Smooth muscle cell (in vitro differentiated cells): ENCODE results near the gene ENTPD6. TPM values are rescaled to one million over a fixed set of nuclear protein-coding genes. Genes with fewer than 3 reads are reported as not detected.

Experiments
- DNase-seq: peaks from one replicate; lab custom pipeline; 2025; ENCODE audit not compliant: unreplicated experiment; lab: John Stamatoyannopoulos, UW
- H2AFZ ChIP-seq: fragments of 200-600 bp; sonication (generic); 2 replicates; pipeline ENCODE4 v1.6.0; 2016; ENCODE audit warnings: antibody characterized with exemption, low read depth, mild to moderate bottlenecking
- H3F3A ChIP-seq: fragments of 200-600 bp; sonication (generic); 2 replicates; pipeline ENCODE4 v1.6.0; 2017; ENCODE audit warnings: antibody characterized with exemption, low read depth
- H3K27ac ChIP-seq: fragments of 200-600 bp; sonication (generic); 2 replicates; pipeline ENCODE4 v1.5.1; 2016; ENCODE audit warnings: low read depth, mild to moderate bottlenecking
- H3K27me3 ChIP-seq: fragments of 200-600 bp; sonication (generic); 2 replicates; pipeline ENCODE4 v1.6.1; 2016; ENCODE audit warnings: low read depth, mild to moderate bottlenecking
- H3K36me3 ChIP-seq: fragments of 200-600 bp; sonication (generic); 2 replicates; pipeline ENCODE4 v1.5.1; 2016; ENCODE audit warnings: low read depth
- H3K4me1 ChIP-seq: fragments of 200-600 bp; sonication (generic); 2 replicates; pipeline ENCODE4 v1.5.1; 2016; ENCODE audit warnings: low read depth
- H3K4me2 ChIP-seq: fragments of 200-600 bp; sonication (generic); 2 replicates; pipeline ENCODE4 v1.6.0; 2016; ENCODE audit warnings: mild to moderate bottlenecking
- H3K4me3 ChIP-seq: fragments of 200-600 bp; sonication (generic); 2 replicates; pipeline ENCODE4 v1.5.1; 2016; ENCODE audit warnings: mild to moderate bottlenecking
- H3K79me2 ChIP-seq: fragments of 200-600 bp; sonication (generic); 2 replicates; pipeline ENCODE4 v1.6.0; 2016; ENCODE audit warnings: low read depth, mild to moderate bottlenecking
- H3K9ac ChIP-seq: fragments of 200-600 bp; sonication (generic); 2 replicates; pipeline ENCODE4 v1.6.0; 2016; ENCODE audit warnings: low read depth
- H3K9me3 ChIP-seq: fragments of 200-600 bp; sonication (generic); replicated peaks from 2 replicates; pipeline ENCODE4 v1.5.1; 2016; ENCODE audit warnings: low read depth
- H4K20me1 ChIP-seq: fragments of 200-600 bp; sonication (generic); 2 replicates; pipeline ENCODE4 v1.6.0; 2016; ENCODE audit warnings: low read depth
- CTCF ChIP-seq: fragments of 200-600 bp; sonication (generic); IDR thresholded peaks from 2 replicates; pipeline ENCODE4 v1.5.1; 2017; ENCODE audit warnings: borderline replicate concordance, mild to moderate bottlenecking, antibody characterized with exemption; ENCODE audit not compliant: insufficient read depth, poor library complexity, severe bottlenecking
- WGBS: methylation state at CpG from one replicate; pipeline ENCODE4 v1.1.7; 2016; ENCODE audit warnings: low lambda C conversion rate; 5-methylcytosine and 5-hydroxymethylcytosine counted together
- polyA plus RNA-seq: library from polyadenylated mRNA; unstranded; fragments of >200 nt; fragmentation: Nextera tagmentation; extraction: Ambion mirVana; gene quantifications from 2 replicates; pipeline ENCODE4 v1.2.1, GENCODE V29; 2016
- total RNA-seq: library from RNA; depleted of rRNA; stranded (reverse); fragments of >200 nt; gene quantifications from 2 replicates; pipeline ENCODE4 v1.2.3, GENCODE V29; 2014

Gene ENTPD6
- total and polyA plus RNA-seq, 2 experiments from 2014 or later: 12.6 to 19.9 TPM

- peaks cover 44% of the 10 kb centered on the region for H4K20me1 ChIP-seq
- H3K36me3 ChIP-seq: no peaks in the 10 kb centered on the region
- H3F3A ChIP-seq: no peaks in the 10 kb centered on the region
- TF ChIP-seq CTCF: no peak
- no peaks in the 10 kb centered on the region for H3K27me3 ChIP-seq
- WGBS: under 1% methylated on average over 69 of the region's 113 CpGs
- peak; percentile 76 for DNase-seq
- H3K4me1 ChIP-seq: peaks cover 31% of the 10 kb centered on the region
- peak within 1 kb of the TSS; percentile 74 for H2AFZ ChIP-seq
- H3K9ac ChIP-seq: peak within 1 kb of the TSS; percentile 63
- H3K4me3 ChIP-seq: peak within 1 kb of the TSS; percentile 71
- peak within 1 kb of the TSS; percentile 35 for H3K27ac ChIP-seq
- no peaks in the 10 kb centered on the region for H3K9me3 ChIP-seq
- H3K4me2 ChIP-seq: peak within 1 kb of the TSS; percentile 93
- H3K79me2 ChIP-seq: peaks cover 42% of the 10 kb centered on the region
These were observed 52.7 kb downstream of the ENTPD6 start, which contains the start of gene PYGB for GRCh38 chr20:25247956-25248785. PYGB (plus strand) TSS chr20:25248085; CDS start chr20:25248179, 94 bp downstream.

- WGBS: 9% methylated on average over 6 of the region's 6 CpGs
These were observed 53.3 kb downstream of the ENTPD6 start for GRCh38 chr20:25248786-25249172.

GRCh38 chr20:25249198-25249931 is 53.9 kb downstream of the ENTPD6 start:
- peaks cover 39% of the 10 kb centered on the region for H3K4me1 ChIP-seq
- no peak for TF ChIP-seq CTCF
- DNase-seq: no peak
- WGBS: 70% methylated on average over 9 of the region's 9 CpGs
- H4K20me1 ChIP-seq: peaks cover 56% of the 10 kb centered on the region
- H3K4me2 ChIP-seq: peak overlapping the region; percentile 92
- peaks cover 42% of the 10 kb centered on the region for H3K79me2 ChIP-seq
- H3K27me3 ChIP-seq: no peaks in the 10 kb centered on the region
- H3K9me3 ChIP-seq: no peaks in the 10 kb centered on the region
- peak overlapping the region; percentile 71 for H3K4me3 ChIP-seq
- H2AFZ ChIP-seq: no peak overlapping the region
- H3F3A ChIP-seq: peaks cover 5% of the 10 kb centered on the region
- no peak overlapping the region for H3K27ac ChIP-seq
- no peaks in the 10 kb centered on the region for H3K36me3 ChIP-seq
- no peak overlapping the region for H3K9ac ChIP-seq

More at GRCh38 chr20:25248786-25249172, 53.3 kb downstream of the ENTPD6 start:
- Histone ChIP-seq H3K36me3 (no peaks in the 10 kb centered on the region), H3K4me1 (peaks cover 34% of the 10 kb centered on the region), H3K4me2 (peak overlapping the region; percentile 92), H3K27ac (peak overlapping the region; percentile 35), H3K9me3 (no peaks in the 10 kb centered on the region), H3F3A (peaks cover 4% of the 10 kb centered on the region), H3K4me3 (peak overlapping the region; percentile 71), H3K79me2 (peaks cover 42% of the 10 kb centered on the region), H2AFZ (peak overlapping the region; percentile 39), H4K20me1 (peaks cover 50% of the 10 kb centered on the region), H3K9ac (peak overlapping the region; percentile 17), H3K27me3 (no peaks in the 10 kb centered on the region)
- TF ChIP-seq CTCF: no peak
- no peak for DNase-seq
